IMR-90 (cell line): ENCODE measurements around the gene TP73. TPM values are rescaled to one million over a fixed set of nuclear protein-coding genes. Genes with fewer than 3 reads are reported as not detected.

Experiments used
- ATAC-seq: fragments of 200-7000 bp; cut with Tn5 transposase; 2 replicates; pipeline ENCODE4 v1.9.1; 2020; ENCODE audit warnings: low read depth, mild to moderate bottlenecking, moderate library complexity
- BruUV-seq: library from RNA; stranded (reverse); fragments of 400-500 nt; replicated peaks from 2 replicates; lab custom pipeline; 2021; lab: Mats Ljungman, UMichigan
- CTCF ChIA-PET: fragments of 300-600 bp; formaldehyde crosslinking; extraction: SDS; loops from one replicate; lab custom pipeline; 2021; ENCODE audit warnings: antibody characterized with exemption; lab: Yijun Ruan, JAX
- POLR2A ChIA-PET: fragments of 300-600 bp; sonication (Branson Sonifier 250); formaldehyde crosslinking; loops from one replicate; lab custom pipeline; 2022; ENCODE audit warnings: antibody characterized with exemption; ENCODE audit not compliant: unreplicated experiment; lab: Charles Lee
- DNase-seq: peaks from one replicate; pipeline ENCODE4 v3.0.0; 2013
- H2AFZ ChIP-seq: replicated peaks from 2 replicates; pipeline ENCODE3; 2013; ENCODE audit warnings: low read length, mild to moderate bottlenecking; ENCODE audit not compliant: poor library complexity
- H2AK5ac ChIP-seq: 2 replicates; pipeline ENCODE4 v1.6.1; 2013; ENCODE audit warnings: low read depth, low read length, inconsistent platforms
- H2AK9ac ChIP-seq: replicated peaks from 2 replicates; pipeline ENCODE3; 2013; ENCODE audit warnings: mild to moderate bottlenecking, low read depth, low read length, moderate library complexity; ENCODE audit not compliant: poor library complexity
- H2BK120ac ChIP-seq: 2 replicates; pipeline ENCODE4 v1.6.1; 2013; ENCODE audit warnings: low read depth, low read length, inconsistent platforms
- H2BK15ac ChIP-seq: 3 replicates; pipeline ENCODE4 v1.6.1; 2013; ENCODE audit warnings: low read depth, low read length, inconsistent platforms
- H2BK20ac ChIP-seq: 2 replicates; pipeline ENCODE4 v1.6.1; 2013; ENCODE audit warnings: low read depth, mild to moderate bottlenecking, inconsistent platforms, low read length, moderate library complexity
- H2BK5ac ChIP-seq: 2 replicates; pipeline ENCODE4 v1.6.1; 2013; ENCODE audit warnings: mild to moderate bottlenecking, low read depth, low read length, inconsistent platforms; ENCODE audit not compliant: poor library complexity, severe bottlenecking
- H3K14ac ChIP-seq: replicated peaks from 2 replicates; pipeline ENCODE4 v1.6.1; 2013; ENCODE audit warnings: low read depth, low read length, inconsistent platforms
- H3K18ac ChIP-seq: 2 replicates; pipeline ENCODE4 v1.6.1; 2013; ENCODE audit warnings: low read depth, low read length, control low read depth
- H3K23ac ChIP-seq: 2 replicates; pipeline ENCODE4 v1.6.1; 2013; ENCODE audit warnings: low read depth, low read length, inconsistent platforms
- H3K27ac ChIP-seq: 2 replicates; pipeline ENCODE4 v1.5.1; 2013; ENCODE audit warnings: mild to moderate bottlenecking, control low read depth, low read length; ENCODE audit not compliant: insufficient read depth
- H3K27me3 ChIP-seq: 2 replicates; pipeline ENCODE4 v1.6.1; 2013; ENCODE audit warnings: low read length; ENCODE audit not compliant: control insufficient read depth, insufficient read depth
- H3K36me3 ChIP-seq: 2 replicates; pipeline ENCODE4 v1.6.1; 2013; ENCODE audit warnings: low read length, mixed read lengths; ENCODE audit not compliant: control insufficient read depth, insufficient read depth
- H3K4ac ChIP-seq: 2 replicates; pipeline ENCODE4 v1.6.1; 2013; ENCODE audit warnings: low read depth, low read length, inconsistent platforms
- H3K4me1 ChIP-seq: 2 replicates; pipeline ENCODE4 v1.6.1; 2013; ENCODE audit warnings: low read length, mixed read lengths; ENCODE audit not compliant: control insufficient read depth, insufficient read depth
- H3K4me2 ChIP-seq: 2 replicates; pipeline ENCODE4 v1.6.1; 2013; ENCODE audit warnings: low read depth, mild to moderate bottlenecking, control low read depth, low read length, moderate library complexity
- H3K4me3 ChIP-seq: 2 replicates; pipeline ENCODE4 v1.5.1; 2013; ENCODE audit warnings: low read depth, mild to moderate bottlenecking, control low read depth, low read length, moderate library complexity; ENCODE audit not compliant: insufficient read depth
- H3K56ac ChIP-seq: 2 replicates; pipeline ENCODE4 v1.6.1; 2013; ENCODE audit warnings: low read length, inconsistent platforms; ENCODE audit not compliant: insufficient read depth; ENCODE audit errors: extremely low read depth
- H3K79me1 ChIP-seq, 2 experiments: 2 replicates each; pipeline ENCODE4 v1.6.1; 2013; ENCODE audit warnings: low read length in 2 of 2, inconsistent platforms in 1 of 2, low read depth in 1 of 2
- H3K9ac ChIP-seq: 2 replicates; pipeline ENCODE4 v1.6.1; 2013; ENCODE audit warnings: low read depth, low read length, control low read depth
- H3K9me1 ChIP-seq: 2 replicates; pipeline ENCODE4 v1.6.1; 2013; ENCODE audit warnings: low read length, inconsistent platforms; ENCODE audit not compliant: insufficient read depth
- H3K9me3 ChIP-seq: 2 replicates; pipeline ENCODE4 v1.6.1; 2013; ENCODE audit warnings: low read length; ENCODE audit not compliant: control insufficient read depth, insufficient read depth
- H4K20me1 ChIP-seq: 2 replicates; pipeline ENCODE4 v1.6.1; 2013; ENCODE audit warnings: low read length, inconsistent platforms; ENCODE audit not compliant: insufficient read depth
- H4K5ac ChIP-seq: 2 replicates; pipeline ENCODE4 v1.6.1; 2013; ENCODE audit warnings: mild to moderate bottlenecking, low read depth, low read length, control low read depth
- H4K8ac ChIP-seq, 2 experiments: 2 replicates each; pipeline ENCODE4 v1.6.1; 2013; ENCODE audit warnings: low read depth in 2 of 2, low read length in 2 of 2, control low read depth in 1 of 2, inconsistent platforms in 1 of 2
- H4K91ac ChIP-seq: 2 replicates; pipeline ENCODE4 v1.6.1; 2013; ENCODE audit warnings: low read depth, low read length, inconsistent platforms; ENCODE audit not compliant: insufficient read depth
- BHLHE40 ChIP-seq: fragments of 150-350 bp; IDR thresholded peaks from 2 replicates; pipeline ENCODE4 v1.6.1; 2016; ENCODE audit warnings: mild to moderate bottlenecking, low read depth, low read length
- CEBPB ChIP-seq: IDR thresholded peaks from 2 replicates; pipeline ENCODE4 v1.6.1; 2012; ENCODE audit warnings: low read depth, low read length, improper control_type of control experiment
- CHD1 ChIP-seq: IDR thresholded peaks from 2 replicates; pipeline ENCODE4 v1.6.1; 2012; ENCODE audit warnings: low read depth, low read length, improper control_type of control experiment
- ELK1 ChIP-seq: fragments of 150-350 bp; IDR thresholded peaks from 2 replicates; pipeline ENCODE4 v1.6.1; 2016; ENCODE audit warnings: low read depth, mild to moderate bottlenecking, low read length, moderate library complexity, borderline replicate concordance
- FOS ChIP-seq: fragments of 150-350 bp; IDR thresholded peaks from 2 replicates; pipeline ENCODE4 v1.6.1; 2016; ENCODE audit warnings: low read depth, low read length
- MAFK ChIP-seq: IDR thresholded peaks from 2 replicates; pipeline ENCODE4 v1.6.1; 2012; ENCODE audit warnings: low read depth, low read length, improper control_type of control experiment
- MAZ ChIP-seq: IDR thresholded peaks from 2 replicates; pipeline ENCODE4 v1.6.1; 2012; ENCODE audit warnings: low read depth, mild to moderate bottlenecking, low read length, improper control_type of control experiment, moderate library complexity, borderline replicate concordance
- MXI1 ChIP-seq: IDR thresholded peaks from 2 replicates; pipeline ENCODE4 v1.6.1; 2012; ENCODE audit warnings: low read depth, mild to moderate bottlenecking, low read length, moderate library complexity, borderline replicate concordance
- NFE2L2 ChIP-seq: fragments of 150-350 bp; IDR thresholded peaks from 2 replicates; pipeline ENCODE4 v1.6.1; 2016; ENCODE audit warnings: low read depth, mild to moderate bottlenecking, low read length
- POLR2A ChIP-seq: IDR thresholded peaks from 2 replicates; pipeline ENCODE4 v1.6.1; 2012; ENCODE audit warnings: mild to moderate bottlenecking, low read depth, low read length
- RAD21 ChIP-seq: IDR thresholded peaks from 2 replicates; pipeline ENCODE4 v1.6.1; 2012; ENCODE audit warnings: low read length, improper control_type of control experiment
- RCOR1 ChIP-seq: IDR thresholded peaks from 2 replicates; pipeline ENCODE4 v1.6.1; 2012; ENCODE audit warnings: mild to moderate bottlenecking, low read length, improper control_type of control experiment; ENCODE audit not compliant: insufficient replicate concordance
- RFX5 ChIP-seq: IDR thresholded peaks from 2 replicates; pipeline ENCODE4 v1.8.0; 2012; ENCODE audit warnings: low read depth, mild to moderate bottlenecking, low read length, moderate library complexity
- SMC3 ChIP-seq: fragments of 150-350 bp; IDR thresholded peaks from 2 replicates; pipeline ENCODE4 v1.6.1; 2016; ENCODE audit warnings: low read depth, mild to moderate bottlenecking, antibody characterized with exemption, low read length, moderate library complexity
- USF2 ChIP-seq: fragments of 150-350 bp; IDR thresholded peaks from 2 replicates; pipeline ENCODE4 v1.6.1; 2017; ENCODE audit warnings: mild to moderate bottlenecking, antibody characterized with exemption, low read length, low read depth
- WGBS, 2 experiments: methylation state at CpG; one replicate each; pipeline versions ENCODE4 v1.1.5 to v1.1.7; 2013; ENCODE audit warnings: missing lambda C conversion rate in 2 of 2; ENCODE audit not compliant: insufficient read length in 1 of 2; ENCODE audit errors: extremely low coverage in 2 of 2; 5-methylcytosine and 5-hydroxymethylcytosine counted together
- dilution Hi-C: fragments of 300-500 bp; cut with HindIII; formaldehyde crosslinking; loops from one replicate; pipeline ENCODE4 v1.14.3; 2018; ENCODE audit warnings: low sequenced_read_pairs; ENCODE audit not compliant: unreplicated experiment
- in situ Hi-C: fragments of 300-500 bp; cut with MboI; formaldehyde crosslinking; loops from 3 replicates; pipeline ENCODE4 v1.14.3; 2019; ENCODE audit warnings: low sequenced_read_pairs, inconsistent platforms, mixed read lengths
- intact Hi-C: fragments of 100-400 bp; cut with micrococcal nuclease; formaldehyde crosslinking; loops from 2 replicates; pipeline ENCODE4 v1.10.0; 2022
- polyA plus RNA-seq, 3 experiments: library from polyadenylated mRNA; depleted of rRNA; stranded (reverse); fragments of >200 nt; gene quantifications; 2 replicates each; pipeline ENCODE4 v1.2.3, GENCODE V29; 2012; ENCODE audit warnings: low replicate concordance in 1 of 3
- total RNA-seq: library from RNA; depleted of rRNA; stranded (reverse); fragments of >200 nt; gene quantifications from 2 replicates; pipeline ENCODE4 v1.2.3, GENCODE V29; 2012
- TF ChIP-seq, protein P1 (sequence below): conservative IDR thresholded peaks from 2 replicates; pipeline ENCODE4 v1.5.1; 2012; ENCODE audit warnings: mild to moderate bottlenecking, low read depth, low read length, improper control_type of control experiment

TP73 gene
- total and polyA plus RNA-seq, 2 of the 4 experiments (the other 2 are of a cell fraction): not detected

- Histone ChIP-seq H3K4me2 (no peak overlapping the region), H4K5ac (no peak overlapping the region), H3K9ac (no peak overlapping the region), H3K27ac (no peak overlapping the region), H3K27me3 (no peaks in the 10 kb centered on the region), H4K91ac (no peak overlapping the region), H3K36me3 (peaks cover 43% of the 10 kb centered on the region), H2BK20ac (no peak overlapping the region), H2AK9ac (no peak overlapping the region), H3K9me1 (peaks cover 4% of the 10 kb centered on the region; the same call in 1 of the 2 replicates), H4K20me1 (no peaks in the 10 kb centered on the region), H4K8ac (no peak overlapping the region), H3K23ac (no peak overlapping the region), H2AFZ (no peak overlapping the region), H3K4ac (no peak overlapping the region), H3K56ac (no peak overlapping the region), H3K4me1 (peaks cover 14% of the 10 kb centered on the region), H3K9me3 (no peaks in the 10 kb centered on the region), H3K79me1 (no peaks in the 10 kb centered on the region; a peak in 1 of 4 replicates), H3K4me3 (no peak overlapping the region), H2BK120ac (no peak overlapping the region), H2BK5ac (no peak overlapping the region), H2AK5ac (no peak overlapping the region), H3K18ac (no peak overlapping the region), H3K14ac (no peak overlapping the region), H2BK15ac (no peak overlapping the region)
- in situ Hi-C loops: no loop called here
- ChIA-PET CTCF (no interaction called here), POLR2A (no interaction called here)
- dilution Hi-C loops: no loop called here
- no peak for ATAC-seq
- TF ChIP-seq, protein P1, sequence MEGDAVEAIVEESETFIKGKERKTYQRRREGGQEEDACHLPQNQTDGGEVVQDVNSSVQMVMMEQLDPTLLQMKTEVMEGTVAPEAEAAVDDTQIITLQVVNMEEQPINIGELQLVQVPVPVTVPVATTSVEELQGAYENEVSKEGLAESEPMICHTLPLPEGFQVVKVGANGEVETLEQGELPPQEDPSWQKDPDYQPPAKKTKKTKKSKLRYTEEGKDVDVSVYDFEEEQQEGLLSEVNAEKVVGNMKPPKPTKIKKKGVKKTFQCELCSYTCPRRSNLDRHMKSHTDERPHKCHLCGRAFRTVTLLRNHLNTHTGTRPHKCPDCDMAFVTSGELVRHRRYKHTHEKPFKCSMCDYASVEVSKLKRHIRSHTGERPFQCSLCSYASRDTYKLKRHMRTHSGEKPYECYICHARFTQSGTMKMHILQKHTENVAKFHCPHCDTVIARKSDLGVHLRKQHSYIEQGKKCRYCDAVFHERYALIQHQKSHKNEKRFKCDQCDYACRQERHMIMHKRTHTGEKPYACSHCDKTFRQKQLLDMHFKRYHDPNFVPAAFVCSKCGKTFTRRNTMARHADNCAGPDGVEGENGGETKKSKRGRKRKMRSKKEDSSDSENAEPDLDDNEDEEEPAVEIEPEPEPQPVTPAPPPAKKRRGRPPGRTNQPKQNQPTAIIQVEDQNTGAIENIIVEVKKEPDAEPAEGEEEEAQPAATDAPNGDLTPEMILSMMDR: no peak
- TF ChIP-seq RAD21: no peak
- no peak for TF ChIP-seq POLR2A
- TF ChIP-seq MXI1: no peak
- no peak for TF ChIP-seq MAZ
- TF ChIP-seq USF2: no peak
- no peak for TF ChIP-seq RCOR1
- no peak for TF ChIP-seq RFX5
- no peak for TF ChIP-seq FOS
- TF ChIP-seq BHLHE40: no peak
- TF ChIP-seq CHD1: no peak
- TF ChIP-seq NFE2L2: no peak
- TF ChIP-seq SMC3: no peak
- TF ChIP-seq MAFK: no peak
- TF ChIP-seq ELK1: no peak
- TF ChIP-seq CEBPB: no peak
- intact Hi-C loops: no loop called here
- 94% methylated on average over 13 of the region's 23 CpGs; no CpG with 5 or more reads in 1 of the 2 experiments for WGBS, 2 experiments
- no peak for DNase-seq
- BruUV-seq: no TSS peak
These were observed 127.1 kb downstream of the TP73 start for GRCh38 chr1:3779265-3779911.
